ENCODE results near the gene TMEM209. TPM values are rescaled to one million over a fixed set of nuclear protein-coding genes. Genes with fewer than 3 reads are reported as not detected.

TMEM209 gene
- total and polyA plus RNA-seq, 4 donors, result 4.5 to 10.1 (median 9.0) TPM

DNA sequence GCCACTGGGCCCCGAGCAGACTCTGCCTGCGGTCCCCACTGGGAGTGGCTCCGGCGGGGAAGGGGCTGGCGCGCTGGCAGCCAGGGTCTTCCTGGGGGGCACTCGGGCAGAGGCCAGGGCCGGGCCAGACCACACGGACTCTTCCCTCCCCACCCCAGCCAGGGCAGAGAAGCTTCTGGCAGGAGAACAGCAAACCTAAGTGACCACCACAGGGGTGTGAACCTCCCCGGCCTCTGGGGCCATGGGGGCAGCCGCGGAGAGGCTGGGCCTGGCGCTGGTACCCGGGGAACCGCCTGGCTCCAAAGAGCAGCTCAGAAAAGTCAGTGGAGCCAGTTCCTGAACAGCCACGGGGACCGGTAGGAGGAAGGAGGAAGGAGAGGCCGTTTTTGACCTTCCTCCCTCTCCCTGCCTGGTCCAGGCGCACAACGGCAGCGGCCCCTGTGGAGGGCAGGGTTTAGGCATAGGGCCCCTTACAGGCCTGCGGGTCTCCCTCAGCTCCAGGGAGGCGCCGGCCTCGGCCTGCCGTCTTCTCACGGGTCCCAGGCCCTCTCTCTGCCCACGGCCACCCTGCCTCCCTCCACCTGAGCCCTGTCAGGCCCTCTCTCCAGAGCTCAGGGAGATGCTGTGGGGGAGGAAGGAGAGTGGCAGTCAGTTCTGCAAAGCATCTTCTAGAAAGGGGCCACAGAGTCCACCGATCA, 51.8 kb downstream of the TMEM209 start:
- no peak overlapping the region for H3K9ac ChIP-seq (ENCODE audit: low read depth in 1 of 2, low read length in 2 of 2)
- H3K4me1 ChIP-seq (ENCODE audit: control insufficient read depth in 4 of 4, insufficient read depth in 4 of 4, low read length in 3 of 4), result no peaks in the 10 kb centered on the region
- WGBS, result 79% methylated on average over 29 of the region's 29 CpGs
- peaks cover 0 to 3% (median 1%) of the 10 kb centered on the region in 4 donors for H3K9me3 ChIP-seq (ENCODE audit: control insufficient read depth in 4 of 4, low read length in 3 of 4)
- no peak overlapping the region for H3K27ac ChIP-seq (ENCODE audit: low read depth in 1 of 2, low read length in 2 of 2)
- no peak for DNase-seq (ENCODE audit: low spot score)
- H3K36me3 ChIP-seq (ENCODE audit: control insufficient read depth in 4 of 4, insufficient read depth in 3 of 4, low read depth in 1 of 4, low read length in 3 of 4), result no peaks in the 10 kb centered on the region
- TF ChIP-seq SP1 (IDR thresholded peaks at IDR 0.05), result no peak
- no peak for TF ChIP-seq YY1 (IDR thresholded peaks at IDR 0.05)
- no peak for TF ChIP-seq RXRA (IDR thresholded peaks at IDR 0.05)
- TF ChIP-seq, protein P1, sequence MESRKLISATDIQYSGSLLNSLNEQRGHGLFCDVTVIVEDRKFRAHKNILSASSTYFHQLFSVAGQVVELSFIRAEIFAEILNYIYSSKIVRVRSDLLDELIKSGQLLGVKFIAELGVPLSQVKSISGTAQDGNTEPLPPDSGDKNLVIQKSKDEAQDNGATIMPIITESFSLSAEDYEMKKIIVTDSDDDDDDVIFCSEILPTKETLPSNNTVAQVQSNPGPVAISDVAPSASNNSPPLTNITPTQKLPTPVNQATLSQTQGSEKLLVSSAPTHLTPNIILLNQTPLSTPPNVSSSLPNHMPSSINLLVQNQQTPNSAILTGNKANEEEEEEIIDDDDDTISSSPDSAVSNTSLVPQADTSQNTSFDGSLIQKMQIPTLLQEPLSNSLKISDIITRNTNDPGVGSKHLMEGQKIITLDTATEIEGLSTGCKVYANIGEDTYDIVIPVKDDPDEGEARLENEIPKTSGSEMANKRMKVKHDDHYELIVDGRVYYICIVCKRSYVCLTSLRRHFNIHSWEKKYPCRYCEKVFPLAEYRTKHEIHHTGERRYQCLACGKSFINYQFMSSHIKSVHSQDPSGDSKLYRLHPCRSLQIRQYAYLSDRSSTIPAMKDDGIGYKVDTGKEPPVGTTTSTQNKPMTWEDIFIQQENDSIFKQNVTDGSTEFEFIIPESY (IDR thresholded peaks at IDR 0.05), result no peak
- no peak for TF ChIP-seq JUND (IDR thresholded peaks at IDR 0.05)
- TF ChIP-seq FOXA1 (IDR thresholded peaks at IDR 0.05), result no peak
- no peak for TF ChIP-seq EGR1 (IDR thresholded peaks at IDR 0.05; ENCODE audit: low read depth in 2 of 2)
- no peak for TF ChIP-seq TAF1 (conservative IDR thresholded peaks at IDR 0.05)
- TF ChIP-seq, protein P2, sequence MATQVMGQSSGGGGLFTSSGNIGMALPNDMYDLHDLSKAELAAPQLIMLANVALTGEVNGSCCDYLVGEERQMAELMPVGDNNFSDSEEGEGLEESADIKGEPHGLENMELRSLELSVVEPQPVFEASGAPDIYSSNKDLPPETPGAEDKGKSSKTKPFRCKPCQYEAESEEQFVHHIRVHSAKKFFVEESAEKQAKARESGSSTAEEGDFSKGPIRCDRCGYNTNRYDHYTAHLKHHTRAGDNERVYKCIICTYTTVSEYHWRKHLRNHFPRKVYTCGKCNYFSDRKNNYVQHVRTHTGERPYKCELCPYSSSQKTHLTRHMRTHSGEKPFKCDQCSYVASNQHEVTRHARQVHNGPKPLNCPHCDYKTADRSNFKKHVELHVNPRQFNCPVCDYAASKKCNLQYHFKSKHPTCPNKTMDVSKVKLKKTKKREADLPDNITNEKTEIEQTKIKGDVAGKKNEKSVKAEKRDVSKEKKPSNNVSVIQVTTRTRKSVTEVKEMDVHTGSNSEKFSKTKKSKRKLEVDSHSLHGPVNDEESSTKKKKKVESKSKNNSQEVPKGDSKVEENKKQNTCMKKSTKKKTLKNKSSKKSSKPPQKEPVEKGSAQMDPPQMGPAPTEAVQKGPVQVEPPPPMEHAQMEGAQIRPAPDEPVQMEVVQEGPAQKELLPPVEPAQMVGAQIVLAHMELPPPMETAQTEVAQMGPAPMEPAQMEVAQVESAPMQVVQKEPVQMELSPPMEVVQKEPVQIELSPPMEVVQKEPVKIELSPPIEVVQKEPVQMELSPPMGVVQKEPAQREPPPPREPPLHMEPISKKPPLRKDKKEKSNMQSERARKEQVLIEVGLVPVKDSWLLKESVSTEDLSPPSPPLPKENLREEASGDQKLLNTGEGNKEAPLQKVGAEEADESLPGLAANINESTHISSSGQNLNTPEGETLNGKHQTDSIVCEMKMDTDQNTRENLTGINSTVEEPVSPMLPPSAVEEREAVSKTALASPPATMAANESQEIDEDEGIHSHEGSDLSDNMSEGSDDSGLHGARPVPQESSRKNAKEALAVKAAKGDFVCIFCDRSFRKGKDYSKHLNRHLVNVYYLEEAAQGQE (IDR thresholded peaks at IDR 0.05), result no peak
- TF ChIP-seq, protein P3, sequence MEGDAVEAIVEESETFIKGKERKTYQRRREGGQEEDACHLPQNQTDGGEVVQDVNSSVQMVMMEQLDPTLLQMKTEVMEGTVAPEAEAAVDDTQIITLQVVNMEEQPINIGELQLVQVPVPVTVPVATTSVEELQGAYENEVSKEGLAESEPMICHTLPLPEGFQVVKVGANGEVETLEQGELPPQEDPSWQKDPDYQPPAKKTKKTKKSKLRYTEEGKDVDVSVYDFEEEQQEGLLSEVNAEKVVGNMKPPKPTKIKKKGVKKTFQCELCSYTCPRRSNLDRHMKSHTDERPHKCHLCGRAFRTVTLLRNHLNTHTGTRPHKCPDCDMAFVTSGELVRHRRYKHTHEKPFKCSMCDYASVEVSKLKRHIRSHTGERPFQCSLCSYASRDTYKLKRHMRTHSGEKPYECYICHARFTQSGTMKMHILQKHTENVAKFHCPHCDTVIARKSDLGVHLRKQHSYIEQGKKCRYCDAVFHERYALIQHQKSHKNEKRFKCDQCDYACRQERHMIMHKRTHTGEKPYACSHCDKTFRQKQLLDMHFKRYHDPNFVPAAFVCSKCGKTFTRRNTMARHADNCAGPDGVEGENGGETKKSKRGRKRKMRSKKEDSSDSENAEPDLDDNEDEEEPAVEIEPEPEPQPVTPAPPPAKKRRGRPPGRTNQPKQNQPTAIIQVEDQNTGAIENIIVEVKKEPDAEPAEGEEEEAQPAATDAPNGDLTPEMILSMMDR (IDR thresholded peaks at IDR 0.05; ENCODE audit: low read depth, low read length, missing input control), result no peak
- TF ChIP-seq NR2F2 (IDR thresholded peaks at IDR 0.05), result no peak
- TF ChIP-seq, protein P4, sequence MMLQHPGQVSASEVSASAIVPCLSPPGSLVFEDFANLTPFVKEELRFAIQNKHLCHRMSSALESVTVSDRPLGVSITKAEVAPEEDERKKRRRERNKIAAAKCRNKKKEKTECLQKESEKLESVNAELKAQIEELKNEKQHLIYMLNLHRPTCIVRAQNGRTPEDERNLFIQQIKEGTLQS (IDR thresholded peaks at IDR 0.05), result no peak
- TF ChIP-seq, protein P5, sequence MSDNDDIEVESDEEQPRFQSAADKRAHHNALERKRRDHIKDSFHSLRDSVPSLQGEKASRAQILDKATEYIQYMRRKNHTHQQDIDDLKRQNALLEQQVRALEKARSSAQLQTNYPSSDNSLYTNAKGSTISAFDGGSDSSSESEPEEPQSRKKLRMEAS (IDR thresholded peaks at IDR 0.05), result no peak
- no peak for TF ChIP-seq HNF4G (IDR thresholded peaks at IDR 0.05)
- no peak for TF ChIP-seq HNF4A (conservative IDR thresholded peaks at IDR 0.05)
- H3K4me3 ChIP-seq (ENCODE audit: low read depth in 1 of 3, low read length in 3 of 3), result no peak overlapping the region
- H3K27me3 ChIP-seq (ENCODE audit: control insufficient read depth in 4 of 4, insufficient read depth in 4 of 4, low read length in 3 of 4), result no peaks in the 10 kb centered on the region
